ENCODE data around the gene GTPBP2. TPM values are rescaled to one million over a fixed set of nuclear protein-coding genes. Genes with fewer than 3 reads are reported as not detected.
"Not testable (repeated sequence)": the region's sequence is repeated elsewhere in the genome, so short reads cannot be mapped to it uniquely, and the experiment has no call there.

The GTPBP2 gene
- total RNA-seq, 1 donor from 2014 or later = 90.9 TPM

DNA sequence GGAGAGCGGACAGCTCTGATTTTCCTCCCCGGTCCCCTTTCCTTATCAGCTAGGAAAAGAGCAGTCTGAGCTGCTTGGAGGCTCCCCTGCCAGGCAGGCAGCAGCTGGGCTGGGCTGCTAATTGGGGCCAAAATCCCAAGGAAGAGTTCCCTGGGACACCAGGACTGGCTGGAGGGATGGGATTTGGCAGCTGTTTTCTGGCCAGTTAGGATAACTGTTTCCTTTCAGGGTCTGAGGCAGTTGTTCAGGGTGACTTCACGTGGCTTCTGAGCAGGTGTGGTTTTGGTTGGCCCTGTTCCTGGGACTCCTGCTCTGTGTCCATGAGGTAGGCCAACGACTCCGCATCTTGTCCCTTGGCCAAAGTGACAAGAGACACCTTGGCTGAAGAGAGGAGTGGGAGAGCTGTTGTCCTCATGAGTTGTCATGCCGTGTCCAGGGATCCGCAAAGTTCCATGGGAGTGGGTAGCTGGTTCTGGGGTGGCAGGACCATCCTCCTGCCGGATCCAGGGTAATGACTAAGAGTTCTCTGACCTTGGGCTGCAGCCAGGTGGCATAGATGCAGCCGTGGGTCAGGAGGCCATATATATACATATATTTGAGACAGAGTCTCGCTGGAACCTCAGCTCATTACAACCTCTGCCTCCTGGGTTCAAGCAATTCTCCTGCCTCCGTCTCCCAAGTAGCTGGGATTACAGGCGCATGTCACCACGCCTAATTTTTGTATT lies 37.3 kb upstream of the GTPBP2 start:
- TF ChIP-seq, protein P1, sequence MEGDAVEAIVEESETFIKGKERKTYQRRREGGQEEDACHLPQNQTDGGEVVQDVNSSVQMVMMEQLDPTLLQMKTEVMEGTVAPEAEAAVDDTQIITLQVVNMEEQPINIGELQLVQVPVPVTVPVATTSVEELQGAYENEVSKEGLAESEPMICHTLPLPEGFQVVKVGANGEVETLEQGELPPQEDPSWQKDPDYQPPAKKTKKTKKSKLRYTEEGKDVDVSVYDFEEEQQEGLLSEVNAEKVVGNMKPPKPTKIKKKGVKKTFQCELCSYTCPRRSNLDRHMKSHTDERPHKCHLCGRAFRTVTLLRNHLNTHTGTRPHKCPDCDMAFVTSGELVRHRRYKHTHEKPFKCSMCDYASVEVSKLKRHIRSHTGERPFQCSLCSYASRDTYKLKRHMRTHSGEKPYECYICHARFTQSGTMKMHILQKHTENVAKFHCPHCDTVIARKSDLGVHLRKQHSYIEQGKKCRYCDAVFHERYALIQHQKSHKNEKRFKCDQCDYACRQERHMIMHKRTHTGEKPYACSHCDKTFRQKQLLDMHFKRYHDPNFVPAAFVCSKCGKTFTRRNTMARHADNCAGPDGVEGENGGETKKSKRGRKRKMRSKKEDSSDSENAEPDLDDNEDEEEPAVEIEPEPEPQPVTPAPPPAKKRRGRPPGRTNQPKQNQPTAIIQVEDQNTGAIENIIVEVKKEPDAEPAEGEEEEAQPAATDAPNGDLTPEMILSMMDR (IDR thresholded peaks at IDR 0.05) = no peak
- H3K27me3 ChIP-seq (ENCODE audit: low read depth) = no peaks in the 10 kb centered on the region
- no peak overlapping the region for H3K27ac ChIP-seq
- H3K9me3 ChIP-seq = no peaks in the 10 kb centered on the region
- DNase-seq = no peak
- no peak for ATAC-seq
- intact Hi-C loops (cut with DNase I) = no loop called here
- H3K36me3 ChIP-seq = peaks cover 12% of the 10 kb centered on the region
- peaks cover 32% of the 10 kb centered on the region for H3K4me1 ChIP-seq
- no peak overlapping the region for H3K4me3 ChIP-seq

DNA sequence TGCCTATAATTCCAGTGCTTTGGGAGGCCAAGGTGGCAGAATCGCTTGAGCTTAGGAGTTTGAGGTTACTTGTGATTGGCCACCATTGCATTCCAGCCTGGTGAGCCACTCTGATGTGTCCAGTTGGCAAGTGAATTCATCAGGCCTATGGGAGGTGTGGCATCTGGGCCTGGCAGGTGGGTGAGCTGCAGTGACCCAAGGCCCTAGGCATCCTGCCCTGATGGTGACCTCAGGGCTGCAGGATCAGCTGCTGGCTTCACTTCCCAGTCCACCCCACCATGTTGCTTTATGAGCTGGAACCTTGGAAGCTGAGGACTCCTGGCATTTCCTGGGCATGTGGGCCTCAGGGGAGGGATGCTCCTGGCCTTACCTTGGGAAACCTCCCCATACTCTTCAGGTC lies 36.3 kb upstream of the GTPBP2 start:
- peaks cover 2% of the 10 kb centered on the region for H3K36me3 ChIP-seq
- no peak for DNase-seq
- intact Hi-C loops (cut with DNase I) = no loop called here

DNA sequence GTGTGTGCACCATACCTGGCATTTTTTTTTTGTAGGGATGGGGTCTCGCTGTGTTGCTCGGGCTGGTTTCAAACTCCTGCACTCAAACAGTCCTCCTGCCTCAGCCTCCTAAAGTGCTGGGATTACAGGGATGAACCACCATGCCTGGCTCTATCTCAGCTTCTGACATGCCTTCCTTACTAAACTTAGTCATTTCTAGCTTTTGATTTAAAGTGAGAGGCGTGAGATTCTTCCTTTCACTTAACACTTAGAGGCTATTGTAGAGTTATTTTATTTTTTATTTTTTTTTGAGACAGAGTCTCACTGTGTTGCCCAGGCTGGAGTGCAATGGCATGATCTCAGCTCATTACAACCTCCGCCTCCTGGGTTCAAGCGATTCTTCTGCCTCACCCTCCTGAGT lies 33.9 kb upstream of the GTPBP2 start:
- H3K9me3 ChIP-seq; H3K36me3 ChIP-seq; ATAC-seq; H3K27me3 ChIP-seq (ENCODE audit: low read depth); intact Hi-C loops (cut with DNase I); DNase-seq; H3K4me3 ChIP-seq; H3K27ac ChIP-seq: not testable (repeated sequence)
- peaks cover 10% of the 10 kb centered on the region for H3K4me1 ChIP-seq

More for the DNA sequence above, 36.3 kb upstream of the GTPBP2 start:
- TF ChIP-seq, protein P1 (IDR thresholded peaks at IDR 0.05) = no peak
- Histone ChIP-seq H3K27me3 (ENCODE audit: low read depth) (no peaks in the 10 kb centered on the region), H3K4me1 (peaks cover 32% of the 10 kb centered on the region), H3K4me3 (no peak overlapping the region), H3K9me3 (no peaks in the 10 kb centered on the region), H3K27ac (no peak overlapping the region)
- no peak for ATAC-seq

- H3K4me1 ChIP-seq = no peaks in the 10 kb centered on the region
- intact Hi-C loops (cut with DNase I) = no loop called here
- H3K27me3 ChIP-seq (ENCODE audit: low read depth) = no peaks in the 10 kb centered on the region
- no peaks in the 10 kb centered on the region for H3K9me3 ChIP-seq
- H3K27ac ChIP-seq = no peak overlapping the region
- ATAC-seq (no peak), DNase-seq (no peak)
- TF ChIP-seq, protein P1 (IDR thresholded peaks at IDR 0.05) = no peak
- H3K4me3 ChIP-seq = no peak overlapping the region
- H3K36me3 ChIP-seq = no peaks in the 10 kb centered on the region
Observed at GRCh38 chr6:43658161-43658560, 29.1 kb upstream of the GTPBP2 start.

DNA sequence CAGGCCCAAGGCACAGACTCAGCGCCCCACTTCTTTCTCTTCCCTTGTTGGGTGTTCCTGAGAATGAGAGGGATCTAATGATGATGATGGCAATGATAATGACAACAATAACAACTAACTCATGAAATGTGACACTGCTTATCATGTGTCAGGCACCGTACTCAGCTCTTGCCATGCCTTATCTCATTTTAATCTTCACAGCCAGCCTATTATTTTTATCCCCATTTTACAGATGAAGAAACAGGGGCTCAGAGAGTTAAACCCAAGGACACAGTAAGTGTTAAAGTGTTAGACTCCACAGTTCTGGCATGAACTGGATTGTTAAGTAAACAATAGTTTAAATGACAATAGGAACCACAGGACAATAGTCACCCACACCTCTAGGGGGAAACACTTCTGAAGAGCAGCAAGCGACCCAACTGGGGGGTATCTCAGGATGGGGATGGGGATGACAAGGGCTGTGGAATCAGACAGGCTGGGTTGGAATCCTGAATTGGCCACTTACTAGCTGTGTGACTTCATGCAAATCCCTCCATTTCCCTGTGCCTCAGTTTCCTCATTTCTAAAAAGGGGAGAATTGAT lies 28.2 kb upstream of the GTPBP2 start:
- DNase-seq (no peak), ATAC-seq (no peak)
- Histone ChIP-seq H3K27ac (no peak overlapping the region), H3K4me3 (no peak overlapping the region), H3K9me3 (no peaks in the 10 kb centered on the region), H3K4me1 (no peaks in the 10 kb centered on the region), H3K27me3 (ENCODE audit: low read depth) (no peaks in the 10 kb centered on the region), H3K36me3 (no peaks in the 10 kb centered on the region)
- intact Hi-C loops (cut with DNase I) = no loop called here
- TF ChIP-seq, protein P1 (IDR thresholded peaks at IDR 0.05) = no peak

GRCh38 chr6:43652822-43653221 lies 23.8 kb upstream of the GTPBP2 start:
- intact Hi-C loops (cut with DNase I); DNase-seq; ATAC-seq; H3K4me3 ChIP-seq; H3K27ac ChIP-seq; H3K36me3 ChIP-seq; H3K4me1 ChIP-seq; H3K27me3 ChIP-seq (ENCODE audit: low read depth); H3K9me3 ChIP-seq: not testable (repeated sequence)
